Measurements from ENCODE around the gene SPRING1.

GRCh38 chr12:116694653-116695463, 43.0 kb downstream of the SPRING1 start:
- TF ChIP-seq CTCF (IDR thresholded peaks at IDR 0.05) (no peak), POLR2AphosphoS5 (IDR thresholded peaks at IDR 0.05) (no peak)

Measured in transverse colon (tissue), 4 donors.